Measurements from ENCODE around the gene BTG1.

Gene BTG1, protein sequence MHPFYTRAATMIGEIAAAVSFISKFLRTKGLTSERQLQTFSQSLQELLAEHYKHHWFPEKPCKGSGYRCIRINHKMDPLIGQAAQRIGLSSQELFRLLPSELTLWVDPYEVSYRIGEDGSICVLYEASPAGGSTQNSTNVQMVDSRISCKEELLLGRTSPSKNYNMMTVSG

DNA sequence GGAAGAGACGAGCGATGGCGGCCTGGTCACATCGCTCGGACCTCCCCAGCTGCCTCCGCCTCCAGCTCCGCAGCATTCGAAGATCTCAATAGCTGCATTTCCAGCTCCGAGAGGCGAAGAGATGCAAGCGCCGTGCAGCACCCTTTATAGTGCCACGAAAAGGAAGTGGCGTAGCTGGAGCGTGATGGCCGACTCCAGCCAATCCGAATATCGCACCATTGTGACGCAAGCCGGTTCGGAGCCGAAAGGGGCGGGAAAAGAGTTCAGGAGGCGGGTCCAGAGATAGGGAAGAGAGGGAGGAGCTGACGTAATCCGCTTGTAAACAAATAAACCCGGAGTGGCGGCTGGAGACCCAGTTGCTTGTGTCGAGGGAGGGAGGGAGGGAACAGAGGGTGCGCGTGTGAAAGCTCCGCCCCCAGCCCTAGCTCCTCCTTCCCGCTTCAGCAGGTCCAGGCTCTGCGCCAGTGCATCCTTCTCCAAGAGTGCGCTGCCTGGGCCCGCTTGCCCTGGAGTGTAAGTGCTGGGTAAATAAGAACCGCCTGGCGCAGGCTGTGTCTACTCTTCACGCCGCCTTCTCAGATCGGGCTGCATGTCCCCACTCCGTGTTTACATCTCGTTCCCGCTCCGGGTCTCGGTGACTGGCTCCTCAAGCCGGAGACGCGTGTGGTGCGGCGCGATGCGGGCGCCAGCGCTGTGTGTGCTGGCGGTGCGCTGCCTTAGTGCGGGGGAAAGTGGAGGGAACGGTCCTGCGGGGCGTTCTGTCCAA, at the start of gene BTG1:
TSS of gene BTG1 (minus strand) at position 116 of the 766 bp plus-strand sequence. CDS start 311 bp downstream, outside the sequence.
- peak; percentile 97 for DNase-seq

DNA sequence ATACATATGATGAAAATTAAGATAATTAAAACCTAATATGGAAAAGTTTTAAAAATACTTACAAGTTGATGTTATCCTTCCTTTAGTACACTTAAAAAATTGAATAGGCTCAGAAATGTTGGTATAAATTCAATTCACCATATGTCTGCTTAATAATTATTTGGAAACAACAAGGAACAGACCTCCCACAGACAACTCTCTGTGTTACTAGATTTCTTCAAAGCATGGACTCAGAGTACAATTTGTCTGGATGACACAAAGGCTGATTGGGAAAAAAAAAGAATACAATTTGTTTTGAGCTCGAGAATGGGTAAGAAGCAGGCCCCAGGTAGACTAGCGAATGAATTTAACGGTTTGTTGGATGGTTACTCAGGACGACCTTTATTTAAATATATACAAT, 48.9 kb upstream of the BTG1 start:
- no peak for DNase-seq

DNA sequence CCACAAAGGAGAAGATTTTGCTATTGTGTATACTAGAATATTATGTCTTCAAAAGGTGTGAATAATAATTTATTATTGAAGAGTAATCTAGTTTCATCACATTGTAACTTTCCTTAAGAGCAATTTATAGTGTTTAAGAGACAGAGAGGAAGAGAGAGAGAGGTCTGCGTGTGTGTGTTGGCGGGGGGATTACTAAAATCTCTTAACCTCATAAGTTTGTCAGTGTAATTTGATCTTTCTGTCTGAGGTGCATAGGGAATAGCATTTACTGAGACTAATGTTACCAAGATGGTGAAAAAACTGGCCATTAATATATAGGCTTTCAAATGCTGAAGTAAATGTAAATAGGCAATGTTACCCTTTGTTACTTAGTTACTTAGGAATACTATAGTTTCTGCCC, 48.2 kb upstream of the BTG1 start:
- no peak for DNase-seq

DNA sequence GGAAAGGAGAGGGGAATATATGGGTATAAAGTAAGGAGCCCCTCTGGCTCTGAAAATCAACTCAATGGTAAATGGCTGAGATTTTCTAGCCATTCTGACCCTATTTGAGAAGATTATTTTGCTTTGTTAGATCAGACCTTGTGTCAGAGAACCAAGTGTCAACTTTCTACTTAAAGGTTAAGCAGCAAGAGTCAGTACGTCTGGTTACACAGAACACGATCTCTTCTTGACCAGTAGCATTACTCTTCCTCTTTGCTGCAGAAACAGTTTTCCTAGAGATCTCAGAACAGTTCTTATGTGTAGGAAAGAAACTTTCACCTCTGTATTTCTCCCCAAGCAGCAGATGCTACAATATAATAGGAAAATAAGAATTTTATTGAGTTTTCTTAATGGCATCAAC, 47.4 kb upstream of the BTG1 start:
- DNase-seq = no peak

DNA sequence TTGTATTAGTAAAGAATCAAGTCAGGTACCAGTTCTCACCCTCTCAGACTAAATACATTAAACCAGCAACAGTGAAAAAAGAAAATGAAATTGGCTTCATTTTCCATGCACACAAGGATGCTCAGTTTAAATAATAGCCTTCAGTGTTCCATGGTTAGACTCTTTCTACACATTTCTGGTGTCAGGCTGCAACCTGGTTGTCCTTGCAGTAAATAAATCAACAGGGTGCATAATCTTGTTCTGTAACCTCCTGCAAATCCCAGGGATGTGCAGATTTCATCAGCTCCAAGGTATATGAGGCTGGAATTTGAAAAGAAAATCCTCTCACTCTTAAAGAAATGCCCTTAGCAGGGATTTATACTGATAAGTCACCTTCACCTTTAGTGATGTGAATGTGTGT, 46.7 kb upstream of the BTG1 start:
- no peak for DNase-seq

DNA sequence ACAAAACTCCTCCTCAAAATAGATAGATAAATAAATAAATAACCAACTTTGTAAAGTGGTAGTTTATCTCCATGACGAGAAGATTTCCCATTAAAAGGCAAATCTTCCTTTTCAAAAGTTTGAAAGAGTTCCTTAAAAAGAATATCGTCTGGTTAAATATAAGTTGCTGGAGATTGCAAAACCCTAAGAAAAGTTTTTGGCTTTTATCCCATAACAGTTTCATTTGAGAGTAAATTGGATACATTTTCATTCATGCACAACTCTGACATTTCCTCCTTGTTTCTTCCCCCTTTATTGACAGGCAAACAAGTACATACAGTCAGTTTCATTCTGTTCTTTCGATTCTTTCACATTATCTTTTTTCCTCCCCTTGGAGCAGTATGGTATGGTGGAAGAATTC, 45.4 kb upstream of the BTG1 start:
- no peak for DNase-seq

DNA sequence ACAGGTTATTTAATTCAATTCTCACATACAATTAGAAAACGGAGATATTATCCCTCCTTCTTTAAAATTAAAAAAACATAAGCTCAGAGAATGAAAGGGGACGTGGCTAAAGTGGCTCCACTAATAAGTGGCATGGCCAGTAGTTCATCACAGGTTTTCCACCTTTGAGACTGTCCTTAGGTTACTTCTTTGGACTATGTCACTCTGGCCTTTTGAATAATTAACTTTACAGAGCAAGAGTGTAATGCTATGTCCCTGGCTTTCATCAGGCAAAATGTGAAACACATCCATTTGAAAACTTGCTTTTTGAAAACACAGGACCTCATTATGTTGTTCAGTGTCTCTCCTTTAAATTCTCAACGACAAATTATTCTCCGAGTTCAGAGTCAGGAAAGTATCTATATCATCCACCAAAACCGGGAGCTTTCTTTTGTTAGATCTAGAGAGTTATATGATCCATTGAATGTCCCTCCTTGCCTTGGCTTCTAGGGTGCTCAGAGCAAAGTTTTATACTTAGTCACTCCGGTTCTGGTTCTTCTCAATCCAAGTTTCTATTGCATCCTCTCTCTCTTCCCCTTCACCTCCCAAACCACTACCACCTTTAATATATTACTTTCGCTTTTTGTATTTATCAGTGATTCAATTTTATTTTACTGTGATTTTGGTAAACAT, 43.0 kb upstream of the BTG1 start:
- no peak for DNase-seq

DNA sequence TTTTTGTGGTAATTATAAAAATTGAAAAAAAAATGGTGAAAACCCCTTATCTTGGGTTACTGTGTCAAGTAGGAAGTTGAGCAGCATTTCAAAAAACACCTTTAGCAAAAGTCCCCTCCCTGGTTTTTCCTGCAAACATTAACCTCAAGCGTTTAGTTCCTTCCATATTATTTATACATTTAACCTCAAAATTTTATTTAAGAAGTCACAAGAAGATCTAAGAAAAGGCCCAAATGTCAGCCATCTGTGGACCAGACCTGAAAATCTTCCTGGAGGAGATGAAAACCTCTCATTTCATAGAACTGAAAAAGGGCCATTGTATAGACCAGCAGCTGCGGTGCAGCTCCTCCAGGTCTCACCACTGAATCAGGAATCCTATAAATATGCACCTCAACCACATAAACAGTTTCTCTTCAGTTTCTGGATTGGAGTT, 40.4 kb upstream of the BTG1 start:
- DNase-seq = no peak

DNA sequence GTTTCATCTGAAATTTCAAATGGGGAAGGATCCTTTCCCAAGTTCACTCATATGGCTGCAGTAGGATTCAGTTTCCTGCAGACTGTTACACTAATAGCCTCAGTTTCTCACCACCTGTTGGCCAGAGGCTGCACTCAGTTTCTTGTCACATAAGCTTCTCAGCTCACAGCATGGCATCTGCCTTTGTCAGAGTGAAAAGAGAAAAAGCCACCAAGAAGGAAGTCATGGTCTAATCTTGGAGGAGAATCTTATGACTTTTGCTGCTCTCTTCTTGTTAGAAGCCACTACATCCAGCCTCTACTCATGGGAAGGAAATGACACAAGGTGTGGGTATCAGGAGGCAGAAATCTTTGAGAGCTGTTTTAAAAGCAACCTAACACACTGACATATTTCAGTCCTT, 39.4 kb upstream of the BTG1 start:
- no peak for DNase-seq

DNA sequence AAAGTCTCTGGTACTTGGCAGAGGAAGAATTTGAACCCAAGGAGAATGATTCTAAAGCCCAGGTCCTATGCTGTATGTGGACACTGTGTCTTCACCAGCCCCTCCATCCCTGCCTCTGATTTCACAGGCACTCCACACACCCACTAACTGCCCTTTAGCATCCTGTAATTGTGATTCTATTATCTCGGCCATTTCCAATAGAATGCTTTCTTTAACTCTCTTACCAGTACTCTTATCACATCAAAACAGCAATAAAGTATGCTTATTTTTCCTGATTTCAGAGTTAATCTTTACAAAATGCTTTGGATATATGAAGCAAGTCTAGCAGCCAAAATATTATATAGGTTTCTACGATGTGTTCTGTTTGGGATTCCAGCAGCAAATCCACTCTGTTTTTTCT, 37.9 kb upstream of the BTG1 start:
- no peak for DNase-seq

DNA sequence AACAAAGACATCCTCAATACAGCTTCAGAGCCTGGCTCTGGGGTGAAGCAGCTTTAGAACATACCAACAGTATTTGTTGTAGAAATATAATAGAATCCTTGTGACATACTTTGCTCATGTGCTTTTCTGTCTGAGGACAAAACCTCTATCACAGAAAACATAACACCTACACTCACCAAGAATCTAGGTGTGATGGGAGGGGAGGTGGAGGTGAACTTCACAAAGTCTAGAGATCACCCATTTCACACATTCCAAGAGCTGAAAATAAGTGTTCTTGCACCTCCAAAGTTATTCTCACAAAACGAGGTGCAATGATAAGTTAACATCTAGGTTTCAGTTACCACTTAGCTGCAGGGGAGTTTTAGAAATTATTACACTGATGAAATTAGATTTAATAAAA, 32.7 kb upstream of the BTG1 start:
- DNase-seq = no peak

DNA sequence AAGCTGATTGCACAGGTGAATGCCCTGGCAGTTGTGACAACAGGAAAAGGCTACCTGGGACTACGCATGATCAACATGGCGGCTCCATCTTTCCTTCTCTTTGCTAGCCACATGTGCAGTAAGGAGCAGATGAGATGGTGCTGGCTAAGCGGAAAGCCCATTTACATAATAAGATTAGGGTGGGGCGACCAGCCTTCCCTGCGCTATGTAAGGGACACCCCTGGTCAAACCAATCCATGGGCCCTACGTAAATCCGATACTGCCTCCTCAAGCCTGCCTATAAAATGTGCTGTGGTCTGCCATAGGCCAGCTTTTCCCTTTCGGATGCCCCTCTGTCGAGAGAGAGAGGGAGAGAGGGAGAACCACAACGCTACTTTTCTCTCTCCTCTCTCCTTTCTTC, 31.0 kb upstream of the BTG1 start:
- no peak for DNase-seq

DNA sequence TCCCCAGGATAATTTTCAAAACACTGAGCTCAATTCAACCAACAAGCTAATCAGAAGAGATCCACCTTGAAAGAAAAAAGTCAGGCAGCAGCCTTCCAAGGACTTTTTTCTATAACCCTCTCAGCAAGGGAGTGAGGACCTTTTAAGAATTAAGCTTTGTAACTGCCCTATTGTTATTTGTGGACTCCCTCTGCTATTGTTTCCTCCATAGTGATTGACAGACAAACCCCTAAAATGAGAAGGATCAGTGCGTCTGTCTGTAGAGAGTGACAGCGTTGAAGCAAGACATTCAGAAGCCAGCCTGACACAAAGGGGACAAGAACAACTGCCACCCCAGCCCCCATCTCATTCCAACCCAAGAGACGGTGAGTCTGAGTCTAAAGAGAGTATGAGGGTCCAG, 30.3 kb upstream of the BTG1 start:
- no peak for DNase-seq

DNA sequence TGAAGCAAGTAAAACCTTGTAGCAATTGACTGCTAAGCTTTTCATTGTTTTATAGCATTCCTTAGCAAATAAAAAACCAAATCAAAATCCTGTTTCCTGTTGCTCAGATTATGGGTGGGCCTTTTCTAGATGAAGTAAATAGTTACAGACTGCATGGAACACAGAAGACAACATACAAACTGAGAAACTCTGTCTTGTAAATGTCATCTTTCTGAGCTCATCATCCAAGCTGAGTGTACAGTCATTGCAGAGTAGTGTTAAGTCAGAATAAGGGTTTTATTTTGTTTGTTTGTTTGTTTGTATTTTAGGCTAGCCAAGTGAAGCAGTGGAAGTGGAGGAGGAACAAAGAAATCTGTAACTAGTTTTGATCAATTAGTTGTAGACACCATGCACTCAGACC, 24.4 kb upstream of the BTG1 start:
- no peak for DNase-seq

DNA sequence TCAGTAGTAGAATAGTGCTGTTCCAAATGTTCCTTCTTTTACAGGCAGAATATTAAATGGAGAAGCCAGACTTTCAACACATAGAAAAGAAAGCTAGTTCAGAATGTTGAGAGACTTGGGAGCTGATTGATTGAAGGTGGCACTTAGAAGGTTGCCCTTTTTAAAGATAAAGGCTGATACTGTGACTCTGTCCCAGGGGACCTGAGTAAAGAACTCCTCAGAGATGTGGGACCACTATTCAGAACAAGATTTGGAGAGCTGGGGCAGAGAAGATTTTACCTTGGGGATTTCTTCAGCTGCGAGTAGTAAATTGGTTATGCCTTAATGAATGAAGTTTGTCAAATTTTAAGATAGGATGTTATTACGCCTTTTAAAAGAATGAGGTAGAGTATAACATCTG, 21.4 kb upstream of the BTG1 start:
- no peak for DNase-seq

DNA sequence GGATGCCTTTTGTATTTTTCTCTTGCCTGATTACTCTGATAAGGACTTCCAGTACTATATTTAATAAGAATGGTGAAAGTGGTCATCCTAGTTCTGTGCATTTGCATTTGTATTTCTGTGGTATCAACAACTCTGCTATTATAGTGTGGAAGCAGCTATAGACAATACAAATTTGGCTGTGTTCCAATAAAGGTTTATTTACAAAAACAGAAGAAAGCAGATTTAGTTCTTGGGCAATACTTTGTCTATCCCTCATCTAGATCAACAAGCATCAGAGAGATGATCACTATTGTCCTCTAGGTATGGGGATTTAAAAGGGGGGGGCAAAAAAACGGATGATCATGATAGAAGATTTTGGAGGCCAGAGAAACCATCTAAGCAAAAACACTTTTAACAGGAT, 19.1 kb upstream of the BTG1 start:
- DNase-seq = no peak

DNA sequence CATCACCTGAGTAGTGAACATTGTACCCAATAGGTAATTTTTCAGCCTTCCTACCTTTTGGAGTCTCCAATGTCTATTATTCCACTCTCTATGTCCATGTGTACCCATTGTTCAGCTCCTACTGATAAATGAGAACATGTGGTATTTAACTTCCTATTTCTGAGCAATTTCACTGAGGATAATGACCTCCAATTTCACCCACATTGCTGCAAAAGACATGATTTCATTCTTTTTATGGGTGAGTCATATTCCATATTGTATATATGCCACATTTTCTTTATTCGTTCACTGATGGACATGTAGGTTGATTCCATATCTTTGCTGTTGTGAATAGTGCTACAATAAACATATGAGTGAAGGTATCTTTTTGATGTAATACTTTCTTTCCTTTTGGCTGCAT, 16.4 kb upstream of the BTG1 start:
- no peak for DNase-seq

DNA sequence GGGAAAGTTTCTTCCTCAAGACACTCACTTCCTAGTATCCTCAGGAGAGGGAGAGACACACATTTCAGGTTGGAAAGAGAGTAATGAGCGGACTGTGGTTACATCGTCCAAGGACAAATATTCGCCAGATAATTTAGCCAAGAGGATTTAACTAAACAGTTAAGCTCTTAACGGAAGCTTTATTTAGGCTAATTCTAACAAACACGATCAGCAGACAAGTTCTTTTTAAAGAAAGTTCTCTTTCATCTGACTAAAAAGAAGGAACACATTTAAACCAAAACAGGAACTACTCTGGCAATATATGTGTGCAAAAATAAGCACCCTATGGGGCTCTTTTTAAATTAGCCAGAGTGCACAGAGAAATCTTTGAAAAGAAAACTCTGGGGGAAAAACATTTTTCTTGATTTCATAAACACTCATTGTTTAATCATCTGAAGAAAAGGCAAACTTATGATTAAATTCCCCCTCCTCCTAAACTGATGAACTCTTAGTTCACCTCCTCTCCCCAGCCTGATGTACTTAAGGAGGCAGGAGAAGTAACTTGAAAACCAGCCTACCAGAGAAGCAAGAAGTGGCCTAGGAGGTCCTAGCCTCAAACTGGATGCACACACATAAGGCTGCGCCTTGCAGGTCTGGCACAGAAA, 13.3 kb upstream of the BTG1 start:
- DNase-seq = no peak

DNA sequence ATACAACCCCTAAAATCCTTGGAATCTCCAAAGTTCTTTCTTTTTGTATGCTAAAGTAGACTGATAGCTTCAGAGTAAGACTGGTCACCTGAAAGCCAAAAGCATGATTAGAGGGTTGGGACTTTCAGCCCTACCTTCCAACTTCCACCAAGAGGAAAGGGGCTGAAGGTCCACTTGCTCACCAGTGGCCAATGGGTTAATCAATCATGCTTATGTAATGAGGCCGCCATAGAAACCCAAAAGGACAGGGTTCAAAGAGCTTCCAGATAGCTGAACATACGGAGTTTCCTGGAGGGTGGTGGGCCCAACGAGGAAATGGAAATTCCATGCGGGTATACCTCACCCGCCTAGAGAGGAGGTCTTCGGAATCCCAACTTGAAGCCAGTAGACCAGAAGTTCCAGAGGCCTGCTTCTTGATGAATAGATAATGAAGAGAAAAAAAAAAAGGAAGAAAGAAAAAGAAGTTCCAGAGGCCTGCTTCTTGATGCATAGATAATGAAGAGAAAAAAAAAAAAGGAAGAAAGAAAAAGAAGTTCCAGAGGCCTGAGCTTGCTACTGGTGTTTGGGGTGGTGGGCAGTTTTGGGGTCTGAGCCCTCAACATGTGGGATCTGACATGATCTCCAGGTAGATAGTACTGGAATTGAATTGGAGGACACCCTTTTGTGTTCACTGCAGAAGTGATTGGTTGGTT, 11.2 kb upstream of the BTG1 start:
- no peak for DNase-seq

DNA sequence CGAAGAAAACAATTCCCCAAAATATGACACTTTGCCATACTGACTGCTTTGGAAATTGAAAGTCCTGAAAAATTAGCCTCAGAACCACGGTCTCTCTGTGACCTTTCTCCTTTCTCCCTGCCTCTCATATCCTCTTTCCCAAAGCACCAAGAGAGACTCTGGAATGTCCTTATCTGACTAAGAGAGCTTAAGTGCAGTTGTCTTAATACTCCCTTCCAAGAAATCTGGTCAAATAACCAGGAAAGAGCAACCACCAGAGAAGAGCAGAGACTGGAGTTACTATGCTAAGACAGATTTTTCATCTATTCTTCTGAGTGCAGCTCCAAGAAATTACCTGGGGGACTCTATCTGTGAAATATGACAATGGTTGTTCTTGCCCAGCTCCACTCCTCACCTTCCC, 10.5 kb upstream of the BTG1 start:
- DNase-seq = no peak

DNA sequence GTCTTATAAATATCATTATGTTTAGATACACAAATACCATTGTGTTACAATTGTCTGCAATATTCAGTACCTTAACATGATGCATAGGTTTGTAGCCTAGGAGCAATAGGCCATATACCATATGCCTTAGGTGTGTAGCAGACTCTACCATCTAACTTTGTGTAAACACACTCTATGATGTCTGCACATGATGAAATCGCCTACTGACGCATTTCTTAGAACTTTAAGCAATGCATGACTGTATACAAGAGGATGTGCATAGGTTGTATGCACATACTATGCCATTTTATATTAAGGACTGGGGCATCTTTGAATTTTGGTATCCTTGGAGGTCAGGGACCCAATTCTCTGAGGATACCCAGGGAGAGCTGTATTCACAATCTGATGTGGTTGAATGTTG, 10.1 kb upstream of the BTG1 start:
- DNase-seq = no peak

DNA sequence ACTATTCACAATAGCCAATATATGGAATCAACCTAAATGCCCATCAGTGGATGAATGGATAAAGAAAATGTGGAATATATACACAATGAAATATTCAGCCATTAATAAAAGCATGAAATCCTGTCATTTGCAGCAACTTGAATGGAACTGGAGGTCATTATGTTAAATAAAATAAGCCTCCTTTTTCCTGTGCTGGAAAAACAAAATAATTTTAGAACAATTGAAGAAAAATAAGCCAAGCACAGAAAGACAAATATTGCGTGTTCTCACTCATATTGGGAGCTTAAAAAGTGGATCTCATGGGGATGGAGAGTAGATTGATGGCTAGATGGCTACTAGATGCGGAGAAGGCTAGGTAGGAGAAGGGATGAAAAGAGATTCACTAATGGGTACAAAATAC, 6.3 kb upstream of the BTG1 start:
- DNase-seq = no peak

DNA sequence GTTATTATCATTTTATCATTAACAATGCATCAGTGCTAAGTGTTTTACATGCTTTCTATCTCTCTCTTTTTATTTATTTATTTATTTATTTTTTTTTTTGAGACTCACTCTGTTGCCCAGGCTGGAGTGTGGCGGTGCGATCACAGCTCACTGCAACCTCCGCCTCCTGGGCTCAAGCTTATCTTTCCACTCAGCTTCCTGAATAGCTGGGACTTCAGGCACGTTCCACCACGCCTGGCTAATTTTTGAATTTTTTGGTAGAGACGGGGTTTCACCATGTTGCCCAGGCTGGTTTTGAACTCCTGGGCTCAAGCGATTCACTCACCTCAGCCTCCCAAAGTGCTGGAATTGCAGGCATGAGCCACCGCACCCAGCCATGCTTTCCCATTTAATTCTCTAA, 3.9 kb upstream of the BTG1 start:
- no peak for DNase-seq
